ENCODE measurements around the gene GTF2IRD1. TPM values are rescaled to one million over a fixed set of nuclear protein-coding genes. Genes with fewer than 3 reads are reported as not detected.
"Not testable (repeated sequence)": the region's sequence is repeated elsewhere in the genome, so short reads cannot be mapped to it uniquely, and the experiment has no call there.

GTF2IRD1 gene
- total and polyA plus RNA-seq, 5 donors from 2014 or later: 0.16 to 2.4 TPM; not detected in 3

DNA sequence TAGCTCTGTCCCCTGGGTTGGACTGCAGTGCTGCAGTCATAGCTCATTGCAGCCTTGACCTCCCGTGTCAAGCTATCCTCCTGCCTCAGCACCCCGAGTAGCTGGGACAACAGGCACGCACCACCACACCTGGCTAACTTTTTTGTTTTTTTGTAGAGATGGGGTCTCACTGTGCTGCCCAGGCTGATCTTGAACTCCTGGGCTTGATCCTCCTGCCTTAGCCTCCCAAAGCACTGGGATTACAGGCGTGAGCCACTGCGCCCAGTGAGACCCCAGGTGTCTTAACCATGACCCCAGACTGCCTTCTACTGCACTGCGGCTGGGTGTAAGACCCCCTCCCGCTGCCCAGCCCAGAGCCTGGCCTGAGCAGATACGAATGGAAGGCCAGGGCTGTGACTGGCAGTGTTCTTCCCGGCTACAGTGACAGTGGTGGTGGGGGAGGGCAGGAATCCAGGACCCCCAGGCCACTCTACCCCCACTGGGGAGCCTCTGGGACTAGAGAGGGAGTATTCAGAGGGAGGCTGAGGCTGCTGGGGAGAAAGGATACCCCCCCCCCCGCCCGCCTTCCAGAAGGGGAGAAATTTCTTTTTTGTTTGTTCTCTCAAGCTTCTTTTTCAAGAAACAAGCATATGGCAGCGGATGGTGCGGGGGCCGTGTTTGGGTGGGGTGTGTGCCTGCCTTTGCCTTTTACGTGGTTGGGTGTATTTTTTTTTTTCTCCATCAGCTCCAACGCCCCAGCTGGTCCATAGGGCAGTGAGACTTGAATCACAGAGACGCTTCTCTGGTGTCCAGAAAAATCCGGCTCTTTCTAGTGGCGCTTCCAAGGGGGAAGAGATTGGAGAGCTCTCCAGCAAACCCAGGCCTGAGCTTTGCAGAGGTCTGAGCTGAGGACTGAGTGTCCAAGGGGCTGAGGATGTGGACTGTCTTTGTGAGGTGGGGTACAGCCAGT is 36.6 kb downstream of the GTF2IRD1 start:
- no peak overlapping the region for H3K4me3 ChIP-seq (ENCODE audit: low read depth, low read length)
- DNase-seq: no peak
- H3K36me3 ChIP-seq (ENCODE audit: control insufficient read depth, insufficient read depth, low read length): no peaks in the 10 kb centered on the region
- H3K27me3 ChIP-seq (ENCODE audit: control insufficient read depth, insufficient read depth, low read length): no peaks in the 10 kb centered on the region
- H3K27ac ChIP-seq (ENCODE audit: insufficient read depth, low read length, poor library complexity, severe bottlenecking): no peak overlapping the region
- ATAC-seq (ENCODE audit: low read depth in 2 of 2): no peak
- Mint-ChIP-seq H3K27me3 (peaks cover 14% of the 10 kb centered on the region), H3K4me1 (no peaks in the 10 kb centered on the region), H3K27ac (no peak overlapping the region), H3K4me3 (no peak overlapping the region), H3K9me3 (peaks cover 0 to 7% (median 0%) of the 10 kb centered on the region in 7 donors), H3K36me3 (no peaks in the 10 kb centered on the region)
- no peaks in the 10 kb centered on the region for H3K9me3 ChIP-seq (ENCODE audit: control insufficient read depth in 2 of 2, low read length in 2 of 2)
- H3K4me1 ChIP-seq (ENCODE audit: control insufficient read depth, insufficient read depth, low read length, poor library complexity, severe bottlenecking): no peaks in the 10 kb centered on the region

- H3K36me3 ChIP-seq (ENCODE audit: control insufficient read depth, insufficient read depth, low read length); H3K27me3 Mint-ChIP-seq; H3K9me3 Mint-ChIP-seq; H3K36me3 Mint-ChIP-seq; H3K4me1 Mint-ChIP-seq; H3K27ac ChIP-seq (ENCODE audit: insufficient read depth, low read length, poor library complexity, severe bottlenecking); H3K27me3 ChIP-seq (ENCODE audit: control insufficient read depth, insufficient read depth, low read length); H3K4me3 ChIP-seq (ENCODE audit: low read depth, low read length); ATAC-seq (ENCODE audit: low read depth in 2 of 2); H3K9me3 ChIP-seq (ENCODE audit: control insufficient read depth in 2 of 2, low read length in 2 of 2); H3K4me1 ChIP-seq (ENCODE audit: control insufficient read depth, insufficient read depth, low read length, poor library complexity, severe bottlenecking); DNase-seq; H3K27ac Mint-ChIP-seq: not testable (repeated sequence)
- H3K4me3 Mint-ChIP-seq: peak overlapping the region in 1 of 4 donors; percentile 27
Observed at GRCh38 chr7:74491490-74491889, 37.8 kb downstream of the GTF2IRD1 start.

DNA sequence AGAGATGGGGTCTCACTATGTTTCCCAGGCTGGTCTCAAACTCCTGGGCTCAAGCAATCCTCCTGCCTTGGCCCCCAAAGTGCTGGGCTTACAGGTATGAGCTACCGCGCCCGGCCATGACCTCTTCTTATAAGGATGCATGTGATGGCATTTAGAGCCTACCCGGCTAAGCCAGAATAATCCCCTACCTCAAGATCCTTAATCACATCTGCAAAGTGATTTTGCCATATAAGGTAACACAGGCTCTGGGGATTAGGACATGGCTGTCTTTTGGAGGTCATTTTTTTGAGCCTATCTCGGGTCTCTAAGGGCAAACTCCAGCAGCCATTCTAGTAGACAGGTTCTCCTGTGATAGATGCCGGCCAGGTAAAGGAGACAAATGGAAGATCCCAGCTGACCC is 39.6 kb downstream of the GTF2IRD1 start:
- no peak for DNase-seq
- Mint-ChIP-seq H3K36me3 (no peaks in the 10 kb centered on the region), H3K27ac (no peak overlapping the region), H3K4me3 (no peak overlapping the region), H3K27me3 (peaks cover 5% of the 10 kb centered on the region), H3K4me1 (no peaks in the 10 kb centered on the region), H3K9me3 (peaks cover 0 to 7% (median 0%) of the 10 kb centered on the region in 7 donors)
- Histone ChIP-seq H3K27me3 (ENCODE audit: control insufficient read depth, insufficient read depth, low read length) (no peaks in the 10 kb centered on the region), H3K9me3 (ENCODE audit: control insufficient read depth in 2 of 2, low read length in 2 of 2) (no peaks in the 10 kb centered on the region), H3K27ac (ENCODE audit: insufficient read depth, low read length, poor library complexity, severe bottlenecking) (no peak overlapping the region), H3K4me3 (ENCODE audit: low read depth, low read length) (no peak overlapping the region), H3K4me1 (ENCODE audit: control insufficient read depth, insufficient read depth, low read length, poor library complexity, severe bottlenecking) (no peaks in the 10 kb centered on the region), H3K36me3 (ENCODE audit: control insufficient read depth, insufficient read depth, low read length) (no peaks in the 10 kb centered on the region)
- ATAC-seq (ENCODE audit: low read depth in 2 of 2): no peak

DNA sequence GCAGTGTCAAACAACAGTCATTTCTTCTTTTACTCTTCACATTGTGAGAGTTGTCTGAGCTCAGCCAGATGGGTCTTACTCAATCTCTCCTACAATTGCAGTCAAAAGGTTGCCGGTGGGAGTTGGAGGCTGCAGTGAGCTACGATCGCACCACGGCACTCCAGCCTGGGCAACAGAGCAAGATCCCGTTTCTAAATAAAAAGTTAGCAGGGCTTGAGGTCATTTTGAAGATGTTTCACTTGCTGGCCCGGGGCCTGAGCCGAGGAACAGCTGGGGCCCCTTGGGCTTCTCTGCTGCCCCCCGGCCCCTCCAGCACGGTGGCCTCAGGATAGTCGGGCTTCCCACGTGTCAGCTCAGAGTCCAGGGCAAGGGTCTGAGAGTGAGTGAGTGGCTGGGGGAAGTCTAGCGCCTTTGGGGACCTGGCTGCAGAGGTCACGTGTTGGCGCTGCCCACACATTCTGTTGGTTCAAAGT is 40.4 kb downstream of the GTF2IRD1 start:
- Mint-ChIP-seq H3K36me3 (no peaks in the 10 kb centered on the region), H3K4me1 (no peaks in the 10 kb centered on the region), H3K4me3 (no peak overlapping the region), H3K27me3 (no peaks in the 10 kb centered on the region), H3K9me3 (peaks cover 0 to 7% (median 0%) of the 10 kb centered on the region in 7 donors), H3K27ac (no peak overlapping the region)
- Histone ChIP-seq H3K27me3 (ENCODE audit: control insufficient read depth, insufficient read depth, low read length) (no peaks in the 10 kb centered on the region), H3K9me3 (ENCODE audit: control insufficient read depth in 2 of 2, low read length in 2 of 2) (no peaks in the 10 kb centered on the region), H3K27ac (ENCODE audit: insufficient read depth, low read length, poor library complexity, severe bottlenecking) (no peak overlapping the region), H3K4me3 (ENCODE audit: low read depth, low read length) (no peak overlapping the region), H3K36me3 (ENCODE audit: control insufficient read depth, insufficient read depth, low read length) (no peaks in the 10 kb centered on the region), H3K4me1 (ENCODE audit: control insufficient read depth, insufficient read depth, low read length, poor library complexity, severe bottlenecking) (no peaks in the 10 kb centered on the region)
- ATAC-seq (ENCODE audit: low read depth in 2 of 2): no peak
- DNase-seq: no peak

DNA sequence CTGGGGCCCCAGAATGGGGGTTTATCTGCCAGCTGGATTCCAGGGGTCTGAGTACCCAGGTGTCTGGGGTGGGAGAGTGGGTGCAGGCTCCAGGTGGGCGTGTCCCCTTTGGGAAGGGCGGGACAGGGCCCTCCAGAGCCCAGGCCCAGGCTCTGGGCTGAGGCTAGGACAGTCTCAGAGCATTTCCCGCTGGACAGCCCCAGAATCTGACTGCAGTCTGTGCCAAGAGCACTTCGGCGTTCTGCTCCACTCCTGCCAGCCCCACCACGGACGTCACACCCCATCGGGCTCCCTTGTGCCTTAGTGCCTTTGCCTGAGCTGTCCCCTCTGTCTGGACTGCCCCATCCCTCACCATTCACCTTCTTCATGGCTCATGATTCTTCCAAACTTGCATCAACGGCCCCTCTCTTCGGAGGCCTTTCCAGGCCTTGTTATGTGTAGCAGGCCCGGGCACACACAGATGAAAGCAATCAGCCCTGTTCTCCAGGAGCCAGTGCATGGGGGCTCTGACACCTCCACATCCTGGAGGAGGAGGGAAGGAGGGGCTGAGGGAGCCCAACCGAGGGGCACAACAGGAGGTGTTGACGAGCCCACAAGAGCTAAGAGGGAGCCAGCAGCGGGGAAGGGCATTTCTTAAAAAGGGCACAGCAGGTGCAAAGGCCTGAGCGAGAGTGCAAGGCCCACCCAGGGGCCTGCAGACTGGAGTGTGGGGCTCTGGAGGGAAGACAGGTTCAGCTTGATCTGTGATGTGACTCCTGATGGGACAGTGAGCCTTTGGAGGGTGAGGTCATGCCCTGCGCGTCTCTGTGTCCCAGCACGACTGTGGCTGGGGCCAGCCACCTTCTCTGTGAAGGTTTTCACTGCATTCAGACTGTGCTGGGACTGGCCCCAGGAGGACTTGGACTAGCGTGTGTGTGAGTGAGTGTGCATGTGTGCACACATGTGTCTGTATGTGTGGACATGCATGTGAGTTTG is 41.7 kb downstream of the GTF2IRD1 start:
- H3K27ac Mint-ChIP-seq: no peak overlapping the region

GRCh38 chr7:74496272-74496671 is 42.6 kb downstream of the GTF2IRD1 start:
- H3K27ac Mint-ChIP-seq: no peak overlapping the region
- no peaks in the 10 kb centered on the region for H3K4me1 ChIP-seq (ENCODE audit: control insufficient read depth, insufficient read depth, low read length, poor library complexity, severe bottlenecking)
- DNase-seq (no peak), ATAC-seq (ENCODE audit: low read depth in 2 of 2) (no peak)
- no peaks in the 10 kb centered on the region for H3K36me3 ChIP-seq (ENCODE audit: control insufficient read depth, insufficient read depth, low read length)
- no peaks in the 10 kb centered on the region for H3K9me3 ChIP-seq (ENCODE audit: control insufficient read depth in 2 of 2, low read length in 2 of 2)
- H3K9me3 Mint-ChIP-seq: peaks cover 0 to 7% (median 0%) of the 10 kb centered on the region in 7 donors
- no peak overlapping the region for H3K27ac ChIP-seq (ENCODE audit: insufficient read depth, low read length, poor library complexity, severe bottlenecking)
- H3K27me3 Mint-ChIP-seq: no peaks in the 10 kb centered on the region
- H3K4me1 Mint-ChIP-seq: no peaks in the 10 kb centered on the region
- H3K27me3 ChIP-seq (ENCODE audit: control insufficient read depth, insufficient read depth, low read length): no peaks in the 10 kb centered on the region
- H3K36me3 Mint-ChIP-seq: no peaks in the 10 kb centered on the region
- no peak overlapping the region for H3K4me3 Mint-ChIP-seq
- no peak overlapping the region for H3K4me3 ChIP-seq (ENCODE audit: low read depth, low read length)

More for the DNA sequence above, 41.7 kb downstream of the GTF2IRD1 start:
- Histone ChIP-seq H3K27ac (ENCODE audit: insufficient read depth, low read length, poor library complexity, severe bottlenecking) (no peak overlapping the region), H3K27me3 (ENCODE audit: control insufficient read depth, insufficient read depth, low read length) (no peaks in the 10 kb centered on the region), H3K36me3 (ENCODE audit: control insufficient read depth, insufficient read depth, low read length) (no peaks in the 10 kb centered on the region), H3K9me3 (ENCODE audit: control insufficient read depth in 2 of 2, low read length in 2 of 2) (no peaks in the 10 kb centered on the region), H3K4me1 (ENCODE audit: control insufficient read depth, insufficient read depth, low read length, poor library complexity, severe bottlenecking) (no peaks in the 10 kb centered on the region), H3K4me3 (ENCODE audit: low read depth, low read length) (no peak overlapping the region)
- H3K9me3 Mint-ChIP-seq: peaks cover 0 to 7% (median 0%) of the 10 kb centered on the region in 7 donors
- DNase-seq (no peak), ATAC-seq (ENCODE audit: low read depth in 2 of 2) (no peak)
- no peaks in the 10 kb centered on the region for H3K36me3 Mint-ChIP-seq
- H3K27me3 Mint-ChIP-seq: no peaks in the 10 kb centered on the region
- H3K4me1 Mint-ChIP-seq: no peaks in the 10 kb centered on the region
- H3K4me3 Mint-ChIP-seq: peak overlapping the region in 1 of 4 donors; percentile 32

DNA sequence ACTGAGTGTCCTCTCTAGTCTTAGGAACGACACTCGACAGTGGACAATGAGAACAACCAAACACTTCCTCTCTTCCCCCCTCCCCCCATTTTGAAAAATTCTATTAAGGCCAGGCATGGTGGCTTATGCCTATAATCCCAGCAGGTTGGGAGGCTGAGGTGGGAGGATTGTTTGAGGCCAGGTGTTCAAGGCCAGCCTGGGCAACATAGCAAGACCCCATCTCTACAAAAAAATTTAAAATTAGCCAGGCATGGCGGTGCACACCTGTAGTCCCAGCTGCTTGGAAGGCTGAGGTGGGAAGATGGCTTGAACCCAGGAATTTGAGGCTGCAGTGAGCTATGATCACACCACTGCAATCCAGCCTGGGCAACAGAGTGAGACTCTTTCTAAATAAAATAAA is 43.1 kb downstream of the GTF2IRD1 start:
- H3K4me3 Mint-ChIP-seq: not testable (repeated sequence)

More for the DNA sequence above, 43.1 kb downstream of the GTF2IRD1 start:
- not testable (repeated sequence) for ATAC-seq (ENCODE audit: low read depth in 2 of 2); DNase-seq; H3K27ac ChIP-seq (ENCODE audit: insufficient read depth, low read length, poor library complexity, severe bottlenecking); H3K36me3 Mint-ChIP-seq; H3K27me3 ChIP-seq (ENCODE audit: control insufficient read depth, insufficient read depth, low read length); H3K4me3 ChIP-seq (ENCODE audit: low read depth, low read length); H3K4me1 ChIP-seq (ENCODE audit: control insufficient read depth, insufficient read depth, low read length, poor library complexity, severe bottlenecking); H3K36me3 ChIP-seq (ENCODE audit: control insufficient read depth, insufficient read depth, low read length); H3K27me3 Mint-ChIP-seq; H3K27ac Mint-ChIP-seq; H3K9me3 Mint-ChIP-seq; H3K9me3 ChIP-seq (ENCODE audit: control insufficient read depth in 2 of 2, low read length in 2 of 2); H3K4me1 Mint-ChIP-seq

Measured in CD4-positive, CD25-positive, alpha-beta regulatory T cell (primary cell).